ENCODE data around the gene BTBD9.

DNA sequence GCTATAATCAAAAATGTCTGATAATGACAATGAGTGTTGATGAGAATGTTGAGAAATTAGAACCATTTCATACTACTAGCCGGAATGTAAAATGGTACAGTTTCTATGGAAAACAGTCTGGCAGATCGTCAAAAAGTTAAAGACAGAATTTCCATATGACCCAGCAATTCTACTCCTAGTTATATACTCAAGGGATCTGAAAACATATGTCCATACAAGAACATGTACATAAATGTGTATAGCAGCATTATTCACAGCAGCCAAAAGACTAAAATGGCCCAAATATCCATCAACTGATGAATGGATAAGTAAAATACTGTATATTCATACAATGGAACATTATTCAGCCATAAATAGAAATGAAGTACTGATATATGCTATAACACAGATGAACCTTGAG, 236.2 kb downstream of the BTBD9 start:
- TF ChIP-seq, protein P1, sequence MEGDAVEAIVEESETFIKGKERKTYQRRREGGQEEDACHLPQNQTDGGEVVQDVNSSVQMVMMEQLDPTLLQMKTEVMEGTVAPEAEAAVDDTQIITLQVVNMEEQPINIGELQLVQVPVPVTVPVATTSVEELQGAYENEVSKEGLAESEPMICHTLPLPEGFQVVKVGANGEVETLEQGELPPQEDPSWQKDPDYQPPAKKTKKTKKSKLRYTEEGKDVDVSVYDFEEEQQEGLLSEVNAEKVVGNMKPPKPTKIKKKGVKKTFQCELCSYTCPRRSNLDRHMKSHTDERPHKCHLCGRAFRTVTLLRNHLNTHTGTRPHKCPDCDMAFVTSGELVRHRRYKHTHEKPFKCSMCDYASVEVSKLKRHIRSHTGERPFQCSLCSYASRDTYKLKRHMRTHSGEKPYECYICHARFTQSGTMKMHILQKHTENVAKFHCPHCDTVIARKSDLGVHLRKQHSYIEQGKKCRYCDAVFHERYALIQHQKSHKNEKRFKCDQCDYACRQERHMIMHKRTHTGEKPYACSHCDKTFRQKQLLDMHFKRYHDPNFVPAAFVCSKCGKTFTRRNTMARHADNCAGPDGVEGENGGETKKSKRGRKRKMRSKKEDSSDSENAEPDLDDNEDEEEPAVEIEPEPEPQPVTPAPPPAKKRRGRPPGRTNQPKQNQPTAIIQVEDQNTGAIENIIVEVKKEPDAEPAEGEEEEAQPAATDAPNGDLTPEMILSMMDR (IDR thresholded peaks at IDR 0.05), result no peak
- TF ChIP-seq POLR2A (IDR thresholded peaks at IDR 0.05), result no peak
